Activated CD4-positive, alpha-beta T cell treated with anti-CD3 and anti-CD28 coated beads, Interleukin-2, amount 50 U/mL, for 24 hours (primary cell): ENCODE results near the gene UROC1.
"Not testable (repeated sequence)": the region's sequence is repeated elsewhere in the genome, so short reads cannot be mapped to it uniquely, and the experiment has no call there.

Experiments
- DNase-seq, 2 donors: peaks; one replicate each; pipeline ENCODE4 v3.0.0-alpha.2; 2020; ENCODE audit warnings: low read depth in 1 of 2, low spot score in 1 of 2

UROC1 gene

GRCh38 chr3:126547721-126548120 lies 30.1 kb upstream of the UROC1 start:
- no peak for DNase-seq

DNA sequence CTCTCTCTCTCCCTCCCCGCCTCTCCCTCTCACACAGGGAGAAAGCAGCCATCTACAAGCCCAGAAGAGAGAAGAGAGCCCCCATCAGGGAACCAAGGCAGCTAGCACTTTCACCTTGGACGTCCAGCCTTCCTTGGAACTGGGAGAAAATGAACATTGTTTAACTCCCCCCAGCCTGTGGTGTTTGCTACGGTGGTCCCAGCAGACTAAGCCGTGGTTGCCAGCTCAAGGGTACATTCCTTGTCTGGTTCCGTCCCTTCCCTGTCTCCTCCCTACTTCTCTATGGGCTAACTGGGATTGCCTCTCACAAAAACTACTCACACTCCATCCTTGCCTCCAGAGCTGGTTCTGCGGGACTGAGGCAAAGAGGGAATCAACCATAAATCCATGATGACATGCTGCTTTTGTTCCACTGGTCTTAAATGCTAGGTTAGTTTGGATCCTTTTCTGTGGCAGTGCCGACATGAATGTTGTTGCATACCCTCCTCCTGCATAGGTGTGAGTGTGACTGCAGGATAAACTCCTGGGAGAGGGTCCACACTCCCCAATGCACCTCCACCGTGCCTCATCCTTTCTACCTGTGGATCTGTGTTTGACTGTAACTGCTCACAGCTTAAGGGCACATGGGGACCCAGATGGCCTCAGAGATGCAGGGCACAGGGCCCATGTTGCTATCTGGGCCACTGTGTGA lies 29.1 kb upstream of the UROC1 start:
- no peak for DNase-seq

DNA sequence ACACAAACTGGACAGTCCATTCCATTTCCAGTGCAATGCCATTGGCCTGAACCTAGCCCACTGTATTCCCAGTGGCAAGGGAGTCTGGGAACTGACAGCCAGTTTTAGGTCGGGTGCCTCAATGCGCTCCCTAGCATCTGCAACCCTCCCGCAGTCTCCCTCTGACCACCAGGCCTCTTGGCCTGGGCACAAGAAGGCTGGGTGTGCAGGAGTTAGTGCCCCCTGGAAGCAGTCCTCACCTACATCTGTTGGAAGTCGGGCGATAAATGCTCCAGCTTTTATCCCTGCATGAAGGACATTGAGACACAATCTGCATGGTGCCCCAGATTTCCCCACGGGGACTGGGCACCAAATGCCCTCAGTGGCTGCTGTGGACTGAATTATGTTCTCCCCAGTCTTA lies 28.4 kb upstream of the UROC1 start:
- DNase-seq: no peak

GRCh38 chr3:126545544-126545943 lies 28.0 kb upstream of the UROC1 start:
- DNase-seq: no peak

DNA sequence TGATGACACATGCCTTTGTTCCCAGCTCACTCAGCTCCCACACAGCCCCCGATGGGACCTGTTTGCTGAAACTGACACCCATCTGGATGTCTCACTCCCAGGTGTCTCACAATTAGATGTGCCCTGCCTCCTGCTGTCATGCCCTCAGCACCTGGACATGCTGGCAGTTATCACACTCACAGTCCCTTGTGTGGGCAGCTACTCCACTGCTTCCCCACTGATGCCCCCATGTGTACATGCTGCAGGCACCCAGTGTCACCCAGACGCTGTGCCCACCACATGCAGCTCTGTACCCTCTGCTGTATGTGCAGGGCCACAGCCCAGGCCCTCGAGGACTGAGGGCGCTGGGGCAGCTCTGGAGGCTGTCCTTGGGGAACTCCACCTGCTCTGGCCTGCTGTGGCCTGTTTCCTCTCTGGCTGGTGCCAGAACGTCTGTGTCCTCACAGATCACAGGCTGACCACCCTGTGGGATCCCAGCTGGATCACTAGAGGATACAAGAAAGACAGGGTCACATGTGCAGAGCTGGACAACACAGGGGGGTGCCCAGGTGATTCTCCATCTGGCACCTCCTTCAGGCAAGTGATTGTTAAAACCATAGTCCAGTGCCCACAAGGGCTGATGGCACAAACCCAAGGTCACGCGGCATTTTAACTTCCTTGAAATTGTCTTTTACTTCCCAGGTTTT lies 27.2 kb upstream of the UROC1 start:
- no peak for DNase-seq

DNA sequence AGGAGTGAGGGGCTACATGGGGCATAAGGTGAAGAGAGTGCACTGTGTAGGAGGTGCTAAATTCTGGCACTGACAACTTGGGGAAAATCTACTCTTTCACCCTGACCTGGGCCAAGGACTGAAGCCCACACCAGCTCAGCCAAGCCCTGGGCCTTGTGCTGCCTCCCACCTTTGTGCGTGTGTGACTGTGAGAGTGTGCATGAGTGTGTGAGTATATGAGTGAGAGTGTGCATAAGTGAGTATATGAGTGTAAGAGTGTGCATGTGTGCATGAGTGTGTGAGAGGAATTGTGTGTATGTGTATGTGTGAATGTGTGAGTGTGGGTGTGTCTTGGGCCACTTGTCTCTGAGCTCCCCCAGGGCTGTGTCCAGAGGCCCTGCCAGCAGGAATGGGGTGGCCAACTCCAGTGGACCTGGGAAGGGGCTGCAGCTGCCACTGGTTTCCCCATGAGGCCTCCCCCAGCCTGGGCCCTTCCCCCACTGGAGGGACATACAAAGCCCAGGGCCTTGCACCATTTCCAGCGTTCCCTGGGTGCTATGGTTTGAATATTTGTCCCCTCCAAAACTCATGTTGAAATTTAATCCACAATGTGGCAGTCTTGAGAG lies 26.0 kb upstream of the UROC1 start:
- DNase-seq: no peak

GRCh38 chr3:126542340-126543241 lies 25.0 kb upstream of the UROC1 start:
- DNase-seq: no peak

DNA sequence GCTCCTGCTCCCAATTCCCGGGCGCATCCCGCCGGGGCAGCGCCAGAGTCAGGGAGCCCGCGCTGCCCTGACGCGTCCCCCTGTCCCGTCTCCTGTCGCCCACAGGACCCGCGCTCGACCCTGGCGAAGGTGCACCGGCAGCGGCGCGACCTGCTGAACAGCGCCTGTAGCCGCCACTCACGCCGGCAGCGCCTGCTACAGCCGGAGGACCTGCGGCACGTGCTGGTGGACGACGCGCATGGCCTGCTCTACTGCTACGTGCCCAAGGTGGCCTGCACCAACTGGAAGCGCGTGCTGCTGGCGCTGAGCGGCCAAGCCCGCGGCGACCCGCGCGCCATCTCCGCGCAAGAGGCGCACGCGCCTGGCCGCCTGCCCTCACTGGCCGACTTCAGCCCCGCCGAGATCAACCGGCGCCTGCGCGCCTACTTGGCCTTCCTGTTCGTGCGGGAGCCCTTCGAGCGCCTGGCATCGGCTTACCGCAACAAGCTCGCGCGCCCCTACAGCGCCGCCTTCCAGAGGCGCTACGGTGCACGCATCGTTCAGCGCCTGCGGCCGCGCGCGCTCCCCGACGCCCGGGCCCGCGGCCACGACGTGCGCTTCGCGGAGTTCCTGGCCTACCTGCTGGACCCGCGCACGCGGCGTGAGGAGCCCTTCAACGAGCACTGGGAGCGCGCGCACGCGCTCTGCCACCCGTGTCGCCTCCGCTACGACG lies 24.2 kb upstream of the UROC1 start:
- DNase-seq: no peak

GRCh38 chr3:126540951-126541627 lies 23.5 kb upstream of the UROC1 start:
- DNase-seq: no peak

DNA sequence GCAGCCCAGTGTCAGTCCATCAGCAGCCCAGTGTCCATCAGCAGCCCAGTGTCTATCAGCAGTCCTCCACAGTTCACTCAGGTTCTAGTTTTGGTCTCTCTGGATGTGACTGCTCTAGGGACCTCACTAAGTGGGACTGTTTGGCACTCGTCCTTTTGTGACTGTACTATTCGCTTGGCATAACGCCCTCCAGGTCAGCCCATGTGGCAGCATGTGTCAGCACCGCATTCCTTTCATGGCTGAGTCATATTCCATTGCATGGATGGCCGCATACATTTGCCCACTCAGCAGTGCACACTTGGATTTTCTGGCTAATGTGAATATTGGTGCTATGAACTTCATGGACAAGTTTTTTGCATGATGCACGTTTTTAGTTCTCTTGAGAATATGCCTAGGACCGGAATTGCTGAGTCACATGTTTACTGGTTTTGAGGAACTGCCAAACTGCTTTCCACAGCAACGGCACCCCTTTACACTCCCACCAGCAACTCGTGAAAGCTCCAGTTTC lies 22.8 kb upstream of the UROC1 start:
- no peak for DNase-seq

DNA sequence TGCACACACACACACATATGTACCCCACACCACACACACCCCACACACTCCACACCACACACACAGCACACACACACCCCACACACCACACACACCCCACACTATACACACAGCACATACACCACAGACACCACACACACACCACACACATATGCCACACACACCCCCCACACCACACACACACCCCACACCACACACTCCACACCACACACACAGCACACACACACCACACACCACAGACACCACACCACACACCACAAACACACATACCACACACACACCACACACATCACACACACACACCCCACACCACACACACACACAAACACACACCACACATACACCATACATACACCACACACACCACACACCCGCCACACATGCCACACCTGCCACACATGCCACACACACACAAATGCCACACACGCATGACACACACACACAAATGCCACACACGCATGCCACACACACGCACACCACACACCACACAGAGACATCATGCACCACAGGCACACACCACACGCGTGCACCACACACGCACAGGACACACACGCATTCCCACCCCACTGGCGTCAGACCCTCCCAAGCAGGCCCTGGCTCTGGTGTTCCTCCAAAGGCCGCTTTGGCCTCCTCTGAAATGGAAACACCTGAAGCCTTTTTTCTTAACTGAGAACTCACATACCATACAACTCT lies 22.1 kb upstream of the UROC1 start:
- no peak for DNase-seq

DNA sequence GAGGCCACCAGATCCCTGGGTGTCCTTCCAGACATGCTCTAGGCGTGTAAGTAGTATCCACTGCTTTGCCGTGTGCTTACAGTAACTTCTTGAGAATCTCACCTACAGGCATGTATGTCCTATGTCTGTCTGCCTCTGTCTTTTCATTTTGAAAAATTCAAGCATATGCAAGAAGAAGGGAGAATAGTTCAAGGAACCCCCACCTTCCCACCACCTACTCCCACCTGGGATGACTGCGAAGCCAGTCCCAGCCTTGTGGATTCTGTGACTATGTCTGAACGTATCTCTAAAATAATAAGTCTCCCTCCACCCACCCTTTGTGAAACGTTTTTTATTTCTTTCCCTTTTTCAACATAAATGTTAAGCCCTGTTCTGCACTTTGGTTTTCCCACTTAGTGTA lies 21.4 kb upstream of the UROC1 start:
- no peak for DNase-seq

DNA sequence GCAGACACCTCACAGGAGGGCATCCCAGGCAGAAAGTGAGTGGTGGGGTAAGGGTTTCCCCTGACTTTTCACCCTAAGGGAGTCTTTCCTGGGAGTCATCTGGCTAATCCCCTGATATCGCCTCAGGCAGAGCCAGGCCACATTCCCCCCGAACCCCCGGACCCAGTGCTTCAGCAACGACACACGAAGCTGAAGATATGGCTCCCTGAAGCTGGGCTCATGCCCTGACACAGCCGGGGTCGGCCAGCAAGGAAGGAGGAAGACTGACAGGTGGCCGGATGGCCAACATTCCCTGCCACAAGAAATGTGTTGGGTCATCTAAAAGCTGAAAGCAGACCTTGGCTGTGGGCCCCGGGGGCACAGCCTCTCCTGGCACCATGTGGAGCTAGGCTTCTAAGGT lies 20.7 kb upstream of the UROC1 start:
- DNase-seq: no peak

DNA sequence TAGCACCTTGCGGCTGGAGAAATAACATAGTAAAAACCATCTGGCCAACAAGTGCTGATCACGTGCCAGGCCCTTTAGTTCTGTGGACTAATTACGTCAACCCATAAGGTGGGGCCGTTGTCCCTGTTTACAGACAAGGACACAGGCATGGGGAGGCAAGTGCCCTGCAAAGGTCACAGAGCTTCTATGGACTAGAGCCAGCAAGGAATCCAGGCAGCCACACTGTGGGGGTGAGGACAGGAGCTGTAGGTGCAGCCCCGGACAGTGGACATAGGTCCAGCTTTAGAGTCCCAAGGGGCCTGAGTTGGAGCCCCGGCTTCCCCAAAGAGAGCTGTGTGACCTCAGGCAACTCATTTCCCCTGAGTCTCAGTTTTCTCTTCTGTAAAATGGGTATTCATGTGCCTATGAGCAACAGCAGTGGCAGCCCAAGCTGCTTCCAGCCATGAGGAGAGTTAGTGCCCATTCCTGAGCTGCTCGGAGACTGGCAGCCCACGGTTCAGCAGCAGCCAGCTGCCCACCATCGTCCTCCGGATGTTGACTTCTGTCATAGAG lies 20.2 kb upstream of the UROC1 start:
- no peak for DNase-seq

DNA sequence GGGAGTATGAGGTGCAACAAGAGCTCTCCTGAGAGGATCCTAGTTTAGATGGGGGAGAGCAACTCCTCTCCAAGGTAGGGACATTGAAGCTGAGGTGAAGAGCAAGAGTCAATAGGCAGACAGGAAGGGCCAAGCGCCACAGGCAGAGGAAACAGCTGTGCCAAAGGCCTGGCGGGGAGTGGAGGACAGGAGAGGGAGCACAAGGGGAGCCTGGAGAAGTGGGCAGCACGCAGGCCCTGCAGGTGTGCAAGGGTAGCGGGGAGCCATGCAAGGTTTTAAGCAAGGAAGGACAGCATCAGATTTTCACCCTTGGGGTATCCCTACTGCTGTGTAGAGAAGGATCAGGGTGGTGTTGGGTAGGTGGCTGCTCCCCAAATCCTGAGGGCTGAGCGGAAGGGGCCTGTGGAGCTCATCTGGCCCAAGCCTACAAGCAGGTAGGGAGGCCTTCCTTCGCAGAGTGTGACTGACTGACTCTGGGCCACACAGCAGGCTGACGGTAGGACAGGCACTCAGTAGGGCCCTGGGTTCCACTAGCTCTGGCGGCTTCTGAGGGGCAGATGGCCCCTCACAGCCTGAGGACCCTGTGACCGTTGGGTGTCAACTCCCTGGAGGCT lies 19.6 kb upstream of the UROC1 start:
- DNase-seq: no peak

DNA sequence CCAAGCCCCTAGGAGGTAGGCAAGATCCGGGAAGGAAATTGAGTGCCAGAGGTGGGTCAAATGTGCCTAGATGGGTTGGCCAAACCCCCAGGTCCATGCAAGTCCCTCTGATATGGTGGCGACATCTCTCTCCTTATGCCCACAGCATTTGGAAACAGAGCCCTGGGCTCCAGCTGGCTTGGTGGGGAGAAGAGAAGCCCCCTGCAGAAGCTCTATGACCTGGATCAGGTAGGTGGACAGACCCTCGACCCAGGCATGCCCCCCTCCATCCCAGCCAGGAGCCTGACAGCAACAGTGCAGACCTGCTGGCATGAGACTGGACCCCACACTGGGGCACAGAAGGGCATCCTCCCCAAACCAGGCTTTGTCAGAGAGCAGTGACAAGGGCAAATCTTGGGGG lies 18.6 kb upstream of the UROC1 start:
- DNase-seq: no peak

DNA sequence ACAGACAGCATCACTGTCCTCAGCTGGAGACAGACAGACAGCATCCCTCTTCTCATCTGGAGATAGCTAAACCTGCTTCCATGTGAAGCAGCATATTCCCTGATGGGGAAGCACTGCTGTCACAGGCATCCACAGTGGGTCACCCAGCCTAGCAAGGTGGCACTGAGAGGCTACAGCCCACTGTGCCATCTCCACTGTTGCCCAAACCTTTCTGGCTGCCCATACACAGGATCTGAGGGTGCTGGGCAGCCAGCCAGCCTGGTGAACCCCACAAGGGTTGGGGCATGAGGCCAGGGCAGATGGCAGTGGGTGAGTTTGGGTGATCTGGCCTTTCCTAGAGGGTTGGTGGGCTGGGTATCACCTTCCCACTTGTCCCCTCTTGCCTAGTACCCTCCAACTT lies 18.1 kb upstream of the UROC1 start:
- no peak for DNase-seq

GRCh38 chr3:126534716-126535115 lies 17.1 kb upstream of the UROC1 start:
- not testable (repeated sequence) for DNase-seq

- no peak for DNase-seq
Measured at GRCh38 chr3:126533506-126533905, 15.9 kb upstream of the UROC1 start.
